ENCODE results near the gene PTPRN2.

DNA sequence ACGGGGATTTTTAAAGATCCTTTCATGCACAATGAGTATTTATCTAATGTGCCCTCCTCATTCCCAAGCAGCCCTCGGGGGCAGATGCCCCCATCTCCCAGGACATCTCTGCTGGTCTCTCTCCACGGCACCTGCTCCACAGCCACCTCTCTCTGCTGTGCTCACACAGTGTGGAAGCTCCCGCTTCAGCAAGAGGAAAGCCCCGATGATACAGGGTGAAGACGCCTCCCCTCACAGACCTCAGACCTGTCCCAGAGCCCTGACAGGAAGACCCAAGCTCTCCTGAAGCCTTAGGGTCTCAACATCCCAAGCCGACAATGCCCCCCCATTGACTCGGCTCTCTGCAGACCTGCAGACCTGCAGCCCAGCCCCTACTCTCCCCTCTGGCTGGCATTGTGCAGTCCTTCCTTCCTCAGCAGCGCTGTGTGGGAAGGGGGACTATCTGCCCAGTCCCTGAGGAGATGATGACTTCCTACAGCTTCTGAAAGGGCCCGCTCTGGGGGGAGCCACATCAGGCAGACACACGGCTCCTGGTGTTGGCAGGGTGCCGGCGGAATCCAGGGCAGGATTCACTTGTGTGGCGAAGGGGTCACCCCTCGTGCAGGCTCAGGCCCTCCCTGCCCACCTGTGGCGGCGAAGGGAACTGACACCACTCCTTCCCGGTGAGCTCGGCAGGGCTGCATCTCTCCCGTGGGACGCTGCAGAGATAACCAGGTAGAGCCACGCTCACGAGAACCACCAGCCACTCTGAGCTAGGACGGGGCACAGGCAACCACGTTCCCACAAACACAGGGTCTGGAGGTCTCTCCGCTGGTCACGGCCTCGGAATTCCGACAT lies 61.8 kb downstream of the PTPRN2 start:
- TF ChIP-seq EZH2 (IDR thresholded peaks at IDR 0.05) = no peak
- TF ChIP-seq, protein P1, sequence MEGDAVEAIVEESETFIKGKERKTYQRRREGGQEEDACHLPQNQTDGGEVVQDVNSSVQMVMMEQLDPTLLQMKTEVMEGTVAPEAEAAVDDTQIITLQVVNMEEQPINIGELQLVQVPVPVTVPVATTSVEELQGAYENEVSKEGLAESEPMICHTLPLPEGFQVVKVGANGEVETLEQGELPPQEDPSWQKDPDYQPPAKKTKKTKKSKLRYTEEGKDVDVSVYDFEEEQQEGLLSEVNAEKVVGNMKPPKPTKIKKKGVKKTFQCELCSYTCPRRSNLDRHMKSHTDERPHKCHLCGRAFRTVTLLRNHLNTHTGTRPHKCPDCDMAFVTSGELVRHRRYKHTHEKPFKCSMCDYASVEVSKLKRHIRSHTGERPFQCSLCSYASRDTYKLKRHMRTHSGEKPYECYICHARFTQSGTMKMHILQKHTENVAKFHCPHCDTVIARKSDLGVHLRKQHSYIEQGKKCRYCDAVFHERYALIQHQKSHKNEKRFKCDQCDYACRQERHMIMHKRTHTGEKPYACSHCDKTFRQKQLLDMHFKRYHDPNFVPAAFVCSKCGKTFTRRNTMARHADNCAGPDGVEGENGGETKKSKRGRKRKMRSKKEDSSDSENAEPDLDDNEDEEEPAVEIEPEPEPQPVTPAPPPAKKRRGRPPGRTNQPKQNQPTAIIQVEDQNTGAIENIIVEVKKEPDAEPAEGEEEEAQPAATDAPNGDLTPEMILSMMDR (IDR thresholded peaks at IDR 0.05 in 2 of 3, conservative IDR thresholded peaks at IDR 0.05 in 1 of 3; ENCODE audit: borderline replicate concordance in 1 of 3, insufficient read depth in 1 of 3, low read depth in 2 of 3, low read length in 2 of 3) = no peak
- TF ChIP-seq ZNF274 (IDR thresholded peaks at IDR 0.05; ENCODE audit: low read depth, low read length) = no peak
- no peak for TF ChIP-seq SIN3A (IDR thresholded peaks at IDR 0.05; ENCODE audit: low read depth)
- no peak for TF ChIP-seq SRF (IDR thresholded peaks at IDR 0.05; ENCODE audit: low read depth)
- TF ChIP-seq, protein P2, sequence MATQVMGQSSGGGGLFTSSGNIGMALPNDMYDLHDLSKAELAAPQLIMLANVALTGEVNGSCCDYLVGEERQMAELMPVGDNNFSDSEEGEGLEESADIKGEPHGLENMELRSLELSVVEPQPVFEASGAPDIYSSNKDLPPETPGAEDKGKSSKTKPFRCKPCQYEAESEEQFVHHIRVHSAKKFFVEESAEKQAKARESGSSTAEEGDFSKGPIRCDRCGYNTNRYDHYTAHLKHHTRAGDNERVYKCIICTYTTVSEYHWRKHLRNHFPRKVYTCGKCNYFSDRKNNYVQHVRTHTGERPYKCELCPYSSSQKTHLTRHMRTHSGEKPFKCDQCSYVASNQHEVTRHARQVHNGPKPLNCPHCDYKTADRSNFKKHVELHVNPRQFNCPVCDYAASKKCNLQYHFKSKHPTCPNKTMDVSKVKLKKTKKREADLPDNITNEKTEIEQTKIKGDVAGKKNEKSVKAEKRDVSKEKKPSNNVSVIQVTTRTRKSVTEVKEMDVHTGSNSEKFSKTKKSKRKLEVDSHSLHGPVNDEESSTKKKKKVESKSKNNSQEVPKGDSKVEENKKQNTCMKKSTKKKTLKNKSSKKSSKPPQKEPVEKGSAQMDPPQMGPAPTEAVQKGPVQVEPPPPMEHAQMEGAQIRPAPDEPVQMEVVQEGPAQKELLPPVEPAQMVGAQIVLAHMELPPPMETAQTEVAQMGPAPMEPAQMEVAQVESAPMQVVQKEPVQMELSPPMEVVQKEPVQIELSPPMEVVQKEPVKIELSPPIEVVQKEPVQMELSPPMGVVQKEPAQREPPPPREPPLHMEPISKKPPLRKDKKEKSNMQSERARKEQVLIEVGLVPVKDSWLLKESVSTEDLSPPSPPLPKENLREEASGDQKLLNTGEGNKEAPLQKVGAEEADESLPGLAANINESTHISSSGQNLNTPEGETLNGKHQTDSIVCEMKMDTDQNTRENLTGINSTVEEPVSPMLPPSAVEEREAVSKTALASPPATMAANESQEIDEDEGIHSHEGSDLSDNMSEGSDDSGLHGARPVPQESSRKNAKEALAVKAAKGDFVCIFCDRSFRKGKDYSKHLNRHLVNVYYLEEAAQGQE (IDR thresholded peaks at IDR 0.05; ENCODE audit: low read depth) = no peak
- no peak for TF ChIP-seq EZH2phosphoT487 (IDR thresholded peaks at IDR 0.05; ENCODE audit: borderline replicate concordance)
- TF ChIP-seq ZBTB33 (IDR thresholded peaks at IDR 0.05; ENCODE audit: extremely low read depth, insufficient replicate concordance, low read length) = no peak
- no peak for TF ChIP-seq SP1 (IDR thresholded peaks at IDR 0.05; ENCODE audit: low read depth)
- no peak for TF ChIP-seq POLR2AphosphoS5 (IDR thresholded peaks at IDR 0.05; ENCODE audit: low read depth, low read length)
- no peak for TF ChIP-seq TCF7L2 (IDR thresholded peaks at IDR 0.05; ENCODE audit: borderline replicate concordance, extremely low read depth, insufficient read depth, insufficient read length)
